T47D (cell line): ENCODE results near the gene FBXW8.

Source experiments
- DNase-seq, 2 experiments: peaks; one replicate each; pipeline versions ENCODE4 v3.0.0 to v3.0.0-alpha.2; 2011 to 2012; ENCODE audit warnings: low read depth in 1 of 2, low spot score in 1 of 2
- JUND ChIP-seq: IDR thresholded peaks from 2 replicates; pipeline ENCODE4 v1.6.1; 2012; ENCODE audit warnings: low read depth
- in situ Hi-C: cut with HindIII; loops from 2 replicates; pipeline ENCODE4 v1.10.0; 2016; ENCODE audit warnings: low sequenced_read_pairs, low pct_unique_long_range_greater_than_20kb

The FBXW8 gene

GRCh38 chr12:116982791-116983411 is 72.2 kb downstream of the FBXW8 start:
- no peak for TF ChIP-seq JUND
- in situ Hi-C loops, result no loop called here
- DNase-seq, result no peak

GRCh38 chr12:116984098-116984497 is 73.3 kb downstream of the FBXW8 start:
- DNase-seq, result no peak
- in situ Hi-C loops, result no loop called here
- TF ChIP-seq JUND, result no peak

GRCh38 chr12:116990329-116990728 is 79.6 kb downstream of the FBXW8 start:
- in situ Hi-C loops, result no loop called here
- no peak for DNase-seq
- no peak for TF ChIP-seq JUND

GRCh38 chr12:116990971-116991966 is 80.5 kb downstream of the FBXW8 start:
- DNase-seq, result no peak
- in situ Hi-C loops, result no loop called here
- no peak for TF ChIP-seq JUND

GRCh38 chr12:116996093-116996492 is 85.3 kb downstream of the FBXW8 start:
- TF ChIP-seq JUND, result no peak
- no peak for DNase-seq
- in situ Hi-C loops, result no loop called here

GRCh38 chr12:116996621-116997020 is 85.9 kb downstream of the FBXW8 start:
- DNase-seq, result no peak
- in situ Hi-C loops, result no loop called here
- TF ChIP-seq JUND, result no peak

GRCh38 chr12:116999066-116999465 is 88.3 kb downstream of the FBXW8 start:
- in situ Hi-C loops, result no loop called here
- no peak for DNase-seq
- no peak for TF ChIP-seq JUND

- in situ Hi-C loops, result no loop called here
- no peak for TF ChIP-seq JUND
These were observed 89.6 kb downstream of the FBXW8 start for GRCh38 chr12:117000316-117000715.

GRCh38 chr12:117002051-117002817 is 91.5 kb downstream of the FBXW8 start:
- DNase-seq, result no peak
- no peak for TF ChIP-seq JUND
- in situ Hi-C loops, result no loop called here

More at GRCh38 chr12:117000316-117000715, 89.6 kb downstream of the FBXW8 start:
- DNase-seq, result no peak

GRCh38 chr12:117003883-117004404 is 93.2 kb downstream of the FBXW8 start:
- DNase-seq, result no peak
- in situ Hi-C loops, result no loop called here
- TF ChIP-seq JUND, result no peak

GRCh38 chr12:117005417-117006046 is 94.8 kb downstream of the FBXW8 start:
- no peak for DNase-seq
- TF ChIP-seq JUND, result no peak
- in situ Hi-C loops, result no loop called here

GRCh38 chr12:117006333-117006732 is 95.6 kb downstream of the FBXW8 start:
- in situ Hi-C loops, result no loop called here
- no peak for DNase-seq
- no peak for TF ChIP-seq JUND
